D721Med (cell line): ENCODE measurements around the gene PTK6.

Experiments
- DNase-seq: peaks from one replicate; pipeline ENCODE4 v3.0.0; 2011; ENCODE audit warnings: low spot score; ENCODE audit not compliant: insufficient read length
- FAIRE-seq: peaks from 2 replicates; lab custom pipeline; 2011; peaks lifted over from hg19 to GRCh38; lab: Jason Lieb, UNC
- CTCF ChIP-seq: IDR thresholded peaks from 2 replicates; pipeline ENCODE4 v1.5.1; 2012; ENCODE audit warnings: mild to moderate bottlenecking, control low read depth; ENCODE audit not compliant: insufficient read depth; ENCODE audit errors: missing control alignments

PTK6 gene

GRCh38 chr20:63495741-63496595 is 41.2 kb downstream of the PTK6 start:
- peak; percentile 77 for TF ChIP-seq CTCF
- DNase-seq, result peak; percentile 85
- FAIRE-seq, result no peak

- no peak for DNase-seq
- no peak for TF ChIP-seq CTCF
- no peak for FAIRE-seq
Measured at GRCh38 chr20:63495167-63495720, 41.9 kb downstream of the PTK6 start.

GRCh38 chr20:63494420-63495166 is 42.6 kb downstream of the PTK6 start:
- no peak for DNase-seq
- no peak for TF ChIP-seq CTCF
- no peak for FAIRE-seq

- FAIRE-seq, result no peak
- TF ChIP-seq CTCF, result no peak
- no peak for DNase-seq
Measured at GRCh38 chr20:63494084-63494419, 43.1 kb downstream of the PTK6 start.

- TF ChIP-seq CTCF, result no peak
- FAIRE-seq, result no peak
- DNase-seq, result no peak
Measured at GRCh38 chr20:63493563-63494020, 43.6 kb downstream of the PTK6 start.

- DNase-seq (no peak), FAIRE-seq (no peak)
- no peak for TF ChIP-seq CTCF
Measured at GRCh38 chr20:63492982-63493381, 44.2 kb downstream of the PTK6 start.
